T1000 (cell line): ENCODE data around the gene ITGB6.

ENCODE experiments used
- DNase-seq: peaks from one replicate; lab custom pipeline; 2025; ENCODE audit warnings: mixed read lengths; lab: John Stamatoyannopoulos, UW

ITGB6 gene

GRCh38 chr2:160050147-160050546, 149.9 kb downstream of the ITGB6 start:
- no peak for DNase-seq
